Dedifferentiated amniotic fluid mesenchymal stem cell (primary cell): Measurements from ENCODE around the gene CLIP2.
"Not testable (repeated sequence)": the region's sequence is repeated elsewhere in the genome, so short reads cannot be mapped to it uniquely, and the experiment has no call there.

Experiments used
- DNase-seq: peaks from one replicate; pipeline ENCODE4 v3.0.0-alpha.2; 2016; ENCODE audit errors: extremely low spot score

CLIP2 gene

GRCh38 chr7:74332373-74333176, 43.4 kb downstream of the CLIP2 start:
- DNase-seq = no peak

- no peak for DNase-seq
Observed at GRCh38 chr7:74334030-74334429, 44.8 kb downstream of the CLIP2 start.

- no peak for DNase-seq
Observed at GRCh38 chr7:74337926-74338325, 48.7 kb downstream of the CLIP2 start.

- no peak for DNase-seq
Observed at GRCh38 chr7:74338366-74339108, 49.3 kb downstream of the CLIP2 start.

- DNase-seq = not testable (repeated sequence)
Observed at GRCh38 chr7:74339648-74340047, 50.4 kb downstream of the CLIP2 start.

- DNase-seq = no peak
Observed at GRCh38 chr7:74343281-74344131, 54.3 kb downstream of the CLIP2 start.

- DNase-seq = no peak
Observed at GRCh38 chr7:74344132-74344496, 54.9 kb downstream of the CLIP2 start.

- DNase-seq = no peak
Observed at GRCh38 chr7:74344786-74345185, 55.6 kb downstream of the CLIP2 start.

GRCh38 chr7:74345970-74346369, 56.8 kb downstream of the CLIP2 start:
- DNase-seq = no peak

- no peak for DNase-seq
Observed at GRCh38 chr7:74349621-74350020, 60.4 kb downstream of the CLIP2 start.

GRCh38 chr7:74350751-74351150, 61.5 kb downstream of the CLIP2 start:
- no peak for DNase-seq

GRCh38 chr7:74351836-74352235, 62.6 kb downstream of the CLIP2 start:
- DNase-seq = no peak

GRCh38 chr7:74352551-74353138, 63.4 kb downstream of the CLIP2 start:
- DNase-seq = not testable (repeated sequence)

GRCh38 chr7:74354009-74354408, 64.8 kb downstream of the CLIP2 start:
- no peak for DNase-seq

- no peak for DNase-seq
Observed at GRCh38 chr7:74355091-74355490, 65.9 kb downstream of the CLIP2 start.

GRCh38 chr7:74356589-74357315, 67.5 kb downstream of the CLIP2 start:
- DNase-seq = no peak

GRCh38 chr7:74360008-74360407, 70.8 kb downstream of the CLIP2 start:
- no peak for DNase-seq

GRCh38 chr7:74362266-74362665, 73.1 kb downstream of the CLIP2 start:
- no peak for DNase-seq

GRCh38 chr7:74364061-74364460, 74.9 kb downstream of the CLIP2 start:
- DNase-seq = no peak

GRCh38 chr7:74365322-74366022, 76.3 kb downstream of the CLIP2 start:
- DNase-seq = no peak
